BE2C (cell line): Measurements from ENCODE around the gene RAP1B. TPM values are rescaled to one million over a fixed set of nuclear protein-coding genes. Genes with fewer than 3 reads are reported as not detected.

ENCODE experiments used
- DNase-seq: peaks from one replicate; pipeline ENCODE4 v3.0.0-alpha.2; 2020
- H3K27me3 ChIP-seq: fragments of 250-450 bp; sonication (Bioruptor Pico); 2 replicates; pipeline ENCODE4 v1.5.1; 2020; ENCODE audit warnings: mild to moderate bottlenecking
- H3K36me3 ChIP-seq: fragments of 250-450 bp; sonication (Bioruptor Pico); 2 replicates; pipeline ENCODE4 v1.5.1; 2020; ENCODE audit warnings: mild to moderate bottlenecking
- H3K4me1 ChIP-seq: fragments of 250-450 bp; sonication (Bioruptor Pico); 2 replicates; pipeline ENCODE4 v1.5.1; 2020
- H3K4me3 ChIP-seq: 2 replicates; pipeline ENCODE4 v1.5.1; 2011; ENCODE audit warnings: low read depth, low read length
- H3K9me3 ChIP-seq: fragments of 250-450 bp; sonication (Bioruptor Pico); 2 replicates; pipeline ENCODE4 v1.5.1; 2020
- CTCF ChIP-seq: IDR thresholded peaks from 2 replicates; pipeline ENCODE4 v1.5.1; 2012; ENCODE audit warnings: mild to moderate bottlenecking, low read depth, low read length
- polyA plus RNA-seq: library from polyadenylated mRNA; unstranded; fragments of >200 nt; gene quantifications from one replicate; pipeline ENCODE4 v1.2.1, GENCODE V29; 2012; ENCODE audit warnings: low read depth, missing spikeins; ENCODE audit not compliant: insufficient read length, insufficient read depth

Gene RAP1B
- 103 TPM for polyA plus RNA-seq

- DNase-seq, result peak; percentile 93
- TF ChIP-seq CTCF, result no peak
- Histone ChIP-seq H3K4me3 (peak within 1 kb of the TSS; percentile 98), H3K36me3 (peaks cover 5% of the 10 kb centered on the region; the same call in 1 of the 2 replicates), H3K27me3 (peaks cover 3% of the 10 kb centered on the region; the same call in 1 of the 2 replicates), H3K4me1 (no peaks in the 10 kb centered on the region; the same call in 1 of the 2 replicates), H3K9me3 (no peaks in the 10 kb centered on the region)
Measured at GRCh38 chr12:68610370-68611093, at the start of gene RAP1B. RAP1B (plus strand) TSS chr12:68610899; CDS start chr12:68648725, 37,826 bp downstream.

- no peaks in the 10 kb centered on the region for H3K36me3 ChIP-seq
- no peaks in the 10 kb centered on the region for H3K4me1 ChIP-seq
- no peak for DNase-seq
- no peaks in the 10 kb centered on the region for H3K9me3 ChIP-seq
- no peak for TF ChIP-seq CTCF
- no peak overlapping the region for H3K4me3 ChIP-seq
- H3K27me3 ChIP-seq, result peaks cover 7% of the 10 kb centered on the region; the same call in 1 of the 2 replicates
Measured at GRCh38 chr12:68561830-68562229, 48.9 kb upstream of the RAP1B start.

- no peak for TF ChIP-seq CTCF
Measured at GRCh38 chr12:68564166-68564565, 46.5 kb upstream of the RAP1B start.

DNA sequence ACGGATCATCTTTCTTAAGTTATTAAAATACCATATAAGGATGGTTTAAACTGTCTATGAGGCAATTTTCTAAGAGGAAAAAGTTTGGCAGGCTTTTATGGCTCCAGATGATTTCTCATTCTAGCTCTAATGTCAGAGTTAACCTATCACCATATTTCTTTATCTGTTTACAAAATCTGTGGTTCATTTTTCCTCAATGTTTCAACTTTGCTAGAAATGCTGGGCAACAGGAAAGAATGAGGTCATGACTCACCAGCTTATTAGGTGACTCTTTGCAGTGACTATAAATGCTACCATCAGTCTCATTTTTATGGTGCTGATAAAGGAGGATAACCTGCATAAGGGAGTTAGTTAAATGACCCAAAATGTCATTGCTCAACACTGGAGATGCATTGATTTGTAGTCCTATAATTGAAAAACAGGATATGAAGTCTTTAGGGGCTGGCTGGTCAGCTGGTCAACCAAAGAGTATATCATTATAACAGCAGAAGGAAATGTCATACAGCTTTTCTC, 45.3 kb upstream of the RAP1B start:
- no peak overlapping the region for H3K4me3 ChIP-seq
- DNase-seq, result no peak
- peaks cover 7% of the 10 kb centered on the region; the same call in 1 of the 2 replicates for H3K27me3 ChIP-seq
- no peak for TF ChIP-seq CTCF
- no peaks in the 10 kb centered on the region for H3K36me3 ChIP-seq
- H3K9me3 ChIP-seq, result no peaks in the 10 kb centered on the region
- H3K4me1 ChIP-seq, result no peaks in the 10 kb centered on the region

More at GRCh38 chr12:68564166-68564565, 46.5 kb upstream of the RAP1B start:
- no peak for DNase-seq
- no peaks in the 10 kb centered on the region for H3K4me1 ChIP-seq
- no peak overlapping the region for H3K4me3 ChIP-seq
- no peaks in the 10 kb centered on the region for H3K36me3 ChIP-seq
- H3K27me3 ChIP-seq, result peaks cover 7% of the 10 kb centered on the region; the same call in 1 of the 2 replicates
- no peaks in the 10 kb centered on the region for H3K9me3 ChIP-seq

DNA sequence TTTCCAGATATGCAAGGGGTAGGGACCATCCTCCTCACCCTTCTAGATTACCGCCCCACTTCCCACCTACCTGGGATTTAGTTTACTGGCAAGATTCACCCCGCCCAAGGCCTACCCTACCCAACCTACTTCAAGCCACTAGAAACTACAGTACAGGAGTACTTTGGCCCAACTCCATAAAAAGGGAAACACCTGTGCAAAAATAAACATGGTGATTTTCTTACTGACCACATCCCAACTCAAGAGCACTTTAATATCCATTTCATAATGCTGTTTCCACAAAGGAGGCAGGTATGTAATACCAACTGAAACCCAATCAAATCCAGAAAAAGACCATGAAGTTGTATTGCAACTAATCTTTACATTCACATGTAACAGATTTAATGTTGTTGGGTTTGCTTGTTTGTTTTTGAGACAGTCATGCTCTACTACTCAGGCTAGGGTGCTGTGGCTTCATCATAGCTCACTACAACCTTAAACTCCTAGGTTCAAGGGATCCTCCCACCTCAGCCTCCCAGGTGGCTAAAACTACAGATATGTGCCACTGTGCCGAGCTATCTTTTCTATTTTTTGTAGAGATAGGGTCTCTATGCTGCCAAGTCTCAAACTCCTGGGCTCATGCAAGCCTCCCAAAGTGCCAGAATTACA, 41.7 kb upstream of the RAP1B start:
- TF ChIP-seq CTCF, result no peak
- Histone ChIP-seq H3K36me3 (no peaks in the 10 kb centered on the region), H3K9me3 (no peaks in the 10 kb centered on the region), H3K4me3 (no peak overlapping the region), H3K4me1 (no peaks in the 10 kb centered on the region), H3K27me3 (no peaks in the 10 kb centered on the region)
- DNase-seq, result no peak

- H3K27me3 ChIP-seq, result peaks cover 3% of the 10 kb centered on the region; the same call in 1 of the 2 replicates
- DNase-seq, result no peak
- no peak overlapping the region for H3K4me3 ChIP-seq
- no peaks in the 10 kb centered on the region for H3K36me3 ChIP-seq
- H3K4me1 ChIP-seq, result no peaks in the 10 kb centered on the region
- TF ChIP-seq CTCF, result no peak
- no peaks in the 10 kb centered on the region for H3K9me3 ChIP-seq
Measured at GRCh38 chr12:68572661-68573060, 38.0 kb upstream of the RAP1B start.
